ENCODE results near the gene LTC4S. TPM values are rescaled to one million over a fixed set of nuclear protein-coding genes. Genes with fewer than 3 reads are reported as not detected.

The LTC4S gene
- total RNA-seq, 1 experiment from 2014 or later, result 3.7 TPM

GRCh38 chr5:179753971-179754370 lies 39.8 kb upstream of the LTC4S start:
- no peak overlapping the region for H3K4me2 ChIP-seq (ENCODE audit: insufficient read depth, insufficient read length, low read length)
- TF ChIP-seq CTCF (conservative IDR thresholded peaks at IDR 0.05), result no peak
- no CpG with 5 or more reads among the region's 5 CpGs for WGBS (ENCODE audit: extremely low coverage, insufficient read length, low lambda C conversion rate)
- H3K9me3 ChIP-seq (ENCODE audit: control insufficient read depth, low read depth, low read length), result no peaks in the 10 kb centered on the region
- no peak overlapping the region for H2BK120ac ChIP-seq (ENCODE audit: low read depth, low read length, poor library complexity, severe bottlenecking)
- H4K8ac ChIP-seq (replicated peaks; ENCODE audit: insufficient read length, low read depth, low read length), result no peak overlapping the region
- no peaks in the 10 kb centered on the region for H3K23me2 ChIP-seq (ENCODE audit: insufficient read length, low read depth, low read length, poor library complexity, severe bottlenecking)
- H4K5ac ChIP-seq (ENCODE audit: insufficient read length, low read depth, low read length), result no peak overlapping the region
- no peak overlapping the region for H2AFZ ChIP-seq (ENCODE audit: low read length)
- H3K4me3 Mint-ChIP-seq, result no peak overlapping the region
- H3K4ac ChIP-seq (ENCODE audit: low read depth, low read length), result no peak overlapping the region
- no peak overlapping the region for H3K23ac ChIP-seq (ENCODE audit: insufficient read length, low read depth, low read length)
- no peak overlapping the region for H3K14ac ChIP-seq (ENCODE audit: insufficient read depth, low read length)
- peaks cover 23% of the 10 kb centered on the region in 2 experiments for H3K4me1 Mint-ChIP-seq
- no peak overlapping the region for H2BK20ac ChIP-seq (ENCODE audit: low read depth, low read length, poor library complexity, severe bottlenecking)
- H4K20me1 ChIP-seq (ENCODE audit: control insufficient read depth, insufficient read depth, insufficient read length), result no peaks in the 10 kb centered on the region
- no peak overlapping the region for H3K9ac ChIP-seq (ENCODE audit: extremely low read depth, insufficient read length, low read length)
- H3K27ac Mint-ChIP-seq, result peak overlapping the region; percentile 42 to 66 (median 57); a peak in 5 of 7 replicates
- no peak overlapping the region for H2AK5ac ChIP-seq (ENCODE audit: insufficient read length, low read length)
- H2BK15ac ChIP-seq (ENCODE audit: low read depth, low read length), result no peak overlapping the region
- no peak overlapping the region for H4K91ac ChIP-seq (ENCODE audit: insufficient read length, low read depth, low read length)
- no peak overlapping the region for H3K27ac ChIP-seq (ENCODE audit: insufficient read length, low read depth, low read length)
- no peaks in the 10 kb centered on the region for H3K27me3 ChIP-seq (ENCODE audit: insufficient read depth, low read length)
- H3K9me3 Mint-ChIP-seq, result no peaks in the 10 kb centered on the region
- peaks cover 25% of the 10 kb centered on the region; the same call in 1 of the 2 replicates for H3K79me2 ChIP-seq (ENCODE audit: insufficient read depth, low read length)
- no peak overlapping the region for H2BK5ac ChIP-seq (ENCODE audit: insufficient read length, low read length)
- H3K56ac ChIP-seq (ENCODE audit: insufficient read length, low read depth, low read length), result no peak overlapping the region
- no peak for DNase-seq
- H3K27me3 Mint-ChIP-seq (ENCODE audit: low read depth), result no peaks in the 10 kb centered on the region
- H3K4me1 ChIP-seq (ENCODE audit: insufficient read depth, low read length), result peaks cover 9% of the 10 kb centered on the region; the same call in 1 of the 2 replicates
- H3K79me1 ChIP-seq (ENCODE audit: insufficient read depth, low read depth, low read length, poor library complexity, severe bottlenecking), result peaks cover 3% of the 10 kb centered on the region
- H3K36me3 Mint-ChIP-seq (ENCODE audit: insufficient read depth in 1 of 3, low read depth in 3 of 3), result peaks cover 2 to 16% (median 9%) of the 10 kb centered on the region in 3 experiments; a peak in 6 of 7 replicates
- no peak overlapping the region for H3K18ac ChIP-seq (ENCODE audit: insufficient read length, low read depth, low read length)
- H2BK12ac ChIP-seq (ENCODE audit: insufficient read length, low read depth, low read length), result no peak overlapping the region
- H3T11ph ChIP-seq (ENCODE audit: low read length), result no peak overlapping the region

All from H9 (cell line).